HG03469 (cell line): Measurements from ENCODE around the gene PRRT4.

Source experiments
- ATAC-seq: cut with Tn5 transposase; IDR thresholded peaks from one replicate; pipeline ENCODE4 v1.9.1; 2021; ENCODE audit warnings: mild to moderate bottlenecking, moderate library complexity, moderate number of reproducible peaks; ENCODE audit not compliant: unreplicated experiment

Gene PRRT4

DNA sequence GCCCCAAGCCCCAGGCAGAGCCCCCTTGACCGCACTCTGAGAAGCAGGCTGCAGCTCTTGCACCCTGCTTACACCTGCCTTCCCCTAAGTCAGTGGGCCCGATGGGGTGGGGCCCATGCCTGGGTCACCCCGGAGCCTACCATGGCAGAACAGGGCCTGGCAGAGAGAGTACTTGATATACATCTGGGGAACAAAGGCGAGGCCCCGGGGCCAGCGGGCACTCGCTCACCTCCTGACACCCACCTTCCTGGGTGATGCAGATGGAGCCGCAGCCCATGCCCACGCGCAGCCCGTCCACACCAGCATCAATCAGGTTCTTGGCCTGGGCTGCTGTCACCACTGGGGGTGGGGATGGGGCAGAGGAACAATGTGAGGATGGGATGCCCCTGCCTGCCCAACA lies 34.9 kb upstream of the PRRT4 start:
- ATAC-seq, result no peak

DNA sequence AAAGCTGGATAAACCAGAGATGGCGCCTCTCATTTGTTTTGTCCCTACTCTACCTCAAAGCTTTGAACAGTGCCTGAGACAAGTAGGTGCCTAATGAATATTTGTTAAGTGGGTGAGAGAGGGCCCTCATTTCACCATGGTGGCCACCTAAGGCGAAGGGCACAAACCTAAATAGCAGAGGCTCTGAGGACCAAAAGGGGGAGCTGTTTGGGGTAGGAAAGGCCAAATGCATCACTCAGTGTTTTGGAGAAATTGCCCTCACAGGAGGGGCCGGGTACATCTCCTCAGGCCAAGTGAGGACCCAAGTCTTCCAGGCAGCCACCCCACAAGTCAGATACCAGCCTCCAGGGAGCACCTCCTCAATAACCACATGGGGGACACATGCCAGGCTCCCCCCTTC lies 34.3 kb upstream of the PRRT4 start:
- ATAC-seq, result no peak

DNA sequence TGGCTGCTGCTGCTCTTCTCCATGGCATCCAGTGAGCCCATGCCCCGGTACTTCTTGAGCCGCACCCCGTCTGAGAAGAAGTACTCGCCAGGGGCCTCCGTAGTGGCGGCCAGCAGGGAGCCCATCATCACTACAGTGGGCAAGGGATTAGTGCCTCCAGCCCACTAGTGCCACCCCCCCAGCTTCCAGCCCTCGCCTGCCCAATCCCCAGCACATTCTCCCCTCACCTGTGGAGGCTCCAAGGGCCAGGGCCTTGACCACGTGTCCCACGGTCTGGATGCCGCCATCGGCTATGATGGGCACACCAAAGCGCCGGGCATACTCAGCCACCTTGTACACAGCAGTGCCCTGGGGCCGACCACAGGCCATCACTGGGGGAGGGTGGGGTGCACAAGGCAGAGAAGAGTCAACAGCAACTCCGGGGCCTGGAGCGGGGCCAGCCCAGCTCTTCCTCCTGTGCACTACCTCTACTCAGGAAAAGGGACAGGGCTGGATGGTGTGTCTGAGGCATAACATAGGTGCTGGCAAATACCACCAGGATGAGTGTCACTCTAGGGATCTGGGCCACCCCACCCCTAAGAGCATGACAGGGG lies 33.5 kb upstream of the PRRT4 start:
- ATAC-seq, result no peak

DNA sequence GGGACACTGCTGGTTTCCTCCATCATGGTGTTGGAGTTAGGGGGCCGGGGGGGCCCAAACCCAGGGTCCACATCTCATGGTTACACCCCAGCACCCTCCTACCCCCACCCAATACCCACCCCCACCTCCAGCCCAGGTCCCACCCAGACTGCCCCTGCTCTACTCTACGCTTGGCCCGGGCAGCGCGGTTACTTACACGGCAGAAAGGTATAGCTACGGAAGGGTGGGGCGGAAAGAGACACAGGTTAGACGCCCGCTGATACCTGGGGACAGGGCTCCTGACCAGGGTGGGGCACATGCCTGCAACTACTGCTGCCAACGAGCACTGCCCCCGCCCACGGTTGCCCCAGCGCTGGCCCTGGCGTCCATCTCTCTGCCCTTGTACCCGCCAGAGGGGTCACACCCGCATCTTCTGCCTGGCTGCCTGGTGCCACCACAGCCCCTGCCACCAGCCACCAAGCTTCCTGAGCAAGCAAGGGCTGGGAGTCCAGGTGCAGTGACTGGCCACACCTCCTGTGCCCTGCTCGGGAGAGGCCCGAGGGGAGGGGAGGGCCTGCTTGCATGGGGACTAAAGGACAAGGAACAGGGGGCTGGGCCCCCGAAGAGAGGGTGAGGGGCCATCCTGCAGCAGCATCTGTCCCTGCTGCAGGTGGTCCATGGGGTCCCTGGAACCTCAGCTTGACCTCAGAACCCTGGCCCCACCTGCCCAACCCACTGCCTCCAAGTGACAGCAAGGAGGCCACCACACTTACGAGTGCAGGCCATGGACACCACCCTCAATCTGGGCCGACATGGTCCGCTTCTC lies 32.2 kb upstream of the PRRT4 start:
- ATAC-seq, result no peak

DNA sequence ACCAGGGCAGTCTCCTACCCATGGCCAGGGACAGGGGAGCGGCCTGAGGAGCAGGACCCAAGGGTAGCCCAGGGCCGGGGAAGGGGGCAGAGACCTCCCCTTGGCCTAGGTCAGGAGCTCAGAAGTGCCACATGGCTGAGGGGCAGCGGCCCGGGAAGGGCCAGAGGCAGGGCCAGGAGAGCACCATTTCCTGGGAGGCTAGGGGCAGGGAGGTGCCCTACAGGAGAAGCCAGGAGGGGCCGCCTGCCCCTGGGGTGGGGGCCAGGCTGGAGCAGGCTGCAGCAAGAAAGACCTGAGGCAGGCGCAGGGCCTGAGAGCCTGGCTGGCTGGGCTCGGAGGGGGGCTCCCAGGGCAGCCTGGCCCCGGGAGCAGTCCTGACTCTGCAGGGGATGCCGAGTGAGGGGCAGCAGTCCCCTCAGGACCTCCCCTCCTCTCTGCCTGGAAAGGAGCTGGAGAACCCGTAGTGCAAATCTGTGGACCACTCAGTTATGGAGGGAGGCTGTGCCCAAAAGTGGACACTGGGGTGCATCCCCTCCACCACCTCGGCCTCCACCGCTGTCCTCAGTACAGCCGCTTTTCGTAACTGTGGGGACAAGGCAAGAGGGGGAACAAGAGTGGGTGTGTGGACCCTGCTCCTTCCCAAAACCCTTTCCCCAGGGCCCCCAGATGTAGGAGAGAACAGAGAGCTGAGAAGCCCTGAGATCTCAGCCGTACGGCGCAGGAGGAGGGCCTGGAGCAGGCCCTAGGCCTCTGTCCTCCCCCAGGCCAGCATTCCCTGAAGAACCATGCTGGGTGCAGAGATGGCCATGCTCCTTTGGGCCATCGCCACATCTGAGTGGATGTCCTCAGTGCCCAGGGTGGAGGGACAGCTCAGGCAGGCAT lies 31.2 kb upstream of the PRRT4 start:
- no peak for ATAC-seq

DNA sequence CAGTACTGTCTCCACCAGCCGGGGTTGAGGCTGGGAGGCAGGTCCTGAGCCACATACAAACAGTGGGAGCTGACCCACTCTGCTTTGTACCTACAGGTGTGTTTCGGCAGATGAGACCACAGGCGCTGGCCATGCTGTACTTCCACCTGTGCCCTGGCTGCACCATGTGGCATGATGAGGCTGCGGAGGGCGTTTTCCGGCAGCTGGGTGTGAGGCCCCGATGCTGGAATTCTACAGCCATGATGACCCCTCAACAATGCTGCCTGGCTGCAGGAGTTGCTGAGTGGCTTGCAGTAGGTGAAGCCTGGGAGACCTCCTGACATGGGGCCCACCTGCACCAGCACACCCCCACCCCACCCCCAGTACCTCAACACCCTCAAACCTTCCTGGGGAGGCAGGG lies 30.3 kb upstream of the PRRT4 start:
- no peak for ATAC-seq

DNA sequence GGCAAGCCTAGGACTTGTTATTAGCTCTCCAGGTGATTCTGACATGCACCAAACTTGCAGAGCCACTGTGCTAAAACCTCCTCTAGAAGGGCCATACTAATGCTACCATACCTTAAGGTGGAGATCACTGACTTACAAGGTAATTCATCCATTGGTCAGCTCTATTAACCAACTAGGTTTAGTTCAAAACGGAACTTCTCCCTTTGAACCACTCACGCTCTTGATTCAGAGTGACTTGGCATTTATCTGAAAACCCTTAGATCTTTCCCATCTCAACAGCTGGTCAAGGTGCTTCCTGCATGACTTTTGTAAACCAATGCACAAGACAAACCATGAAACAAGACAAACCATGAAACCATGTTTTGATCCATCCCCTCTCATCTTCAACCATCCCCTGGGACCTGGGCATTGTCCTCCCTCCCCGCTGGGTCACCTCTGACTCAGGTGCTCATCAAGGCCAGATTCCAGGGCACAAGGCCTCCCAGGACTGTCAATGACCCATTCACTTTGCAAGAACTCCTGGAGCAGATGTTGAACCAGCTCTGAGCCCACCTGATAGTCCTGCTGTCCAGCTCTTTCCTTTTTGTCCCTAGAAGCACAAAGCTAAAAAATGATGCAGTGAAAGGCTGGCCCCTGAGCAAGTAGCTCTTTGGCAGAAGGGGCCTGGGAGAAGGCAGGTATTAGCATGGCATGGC lies 29.5 kb upstream of the PRRT4 start:
- ATAC-seq, result no peak

DNA sequence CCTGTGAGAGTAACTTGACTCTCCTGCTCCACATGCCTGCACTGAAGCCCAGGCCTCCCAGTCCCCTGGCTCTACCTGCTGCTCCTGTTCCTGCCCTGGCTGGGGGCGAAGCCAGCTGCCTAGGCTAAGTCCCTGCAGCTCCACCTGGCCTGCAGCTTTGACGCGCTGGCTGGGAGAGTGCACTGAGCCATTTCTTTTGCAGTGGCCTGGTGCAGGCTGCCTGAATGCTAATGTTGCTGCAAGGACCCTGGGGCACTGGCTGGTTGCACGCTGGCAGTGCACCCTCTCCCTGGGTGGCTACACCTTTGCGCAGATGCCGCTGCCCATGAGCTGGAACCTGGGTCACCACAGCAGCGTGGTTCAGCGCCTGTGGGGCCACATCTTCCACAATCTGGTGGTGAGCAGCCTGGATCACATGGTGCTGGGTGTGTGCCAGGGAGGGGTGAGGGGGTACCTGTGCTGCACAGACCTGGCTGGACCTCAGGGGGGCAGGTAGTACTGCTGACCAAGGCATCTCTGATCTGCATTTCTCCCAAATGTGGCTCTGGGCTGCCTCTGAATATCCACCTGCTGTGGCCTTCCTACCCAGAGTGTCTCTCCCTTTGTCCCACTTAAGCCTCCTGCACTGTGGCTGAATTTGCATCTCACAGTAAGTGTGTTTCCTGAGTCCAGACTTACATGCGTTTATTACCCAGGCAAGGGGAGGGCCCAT lies 28.3 kb upstream of the PRRT4 start:
- no peak for ATAC-seq

DNA sequence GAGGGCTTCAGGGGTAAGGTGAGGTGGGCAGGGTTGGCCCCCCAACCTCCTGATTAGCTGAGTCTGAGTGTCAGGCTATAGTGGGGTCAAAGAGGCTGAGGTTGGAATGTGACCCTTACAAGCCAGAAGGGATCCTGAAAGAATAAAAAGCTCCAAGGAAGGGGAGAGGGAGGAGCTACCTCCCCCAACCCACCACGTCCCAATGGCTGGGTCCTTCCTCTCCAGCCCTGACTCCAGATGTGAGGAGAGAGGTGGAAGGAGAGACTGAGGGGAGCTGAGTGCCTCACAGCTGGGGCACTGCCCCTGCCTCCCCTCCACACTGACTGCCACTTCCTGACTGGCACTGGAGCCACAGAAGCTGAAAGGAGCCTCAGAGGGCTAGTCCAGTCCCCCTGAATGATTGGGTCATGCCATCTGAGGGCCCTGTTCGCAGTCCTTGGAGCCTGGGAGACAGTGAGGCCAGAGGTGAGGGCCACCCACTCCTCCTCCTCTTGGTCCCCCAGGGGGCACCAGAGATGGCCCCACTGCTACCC lies 27.7 kb upstream of the PRRT4 start:
- no peak for ATAC-seq

DNA sequence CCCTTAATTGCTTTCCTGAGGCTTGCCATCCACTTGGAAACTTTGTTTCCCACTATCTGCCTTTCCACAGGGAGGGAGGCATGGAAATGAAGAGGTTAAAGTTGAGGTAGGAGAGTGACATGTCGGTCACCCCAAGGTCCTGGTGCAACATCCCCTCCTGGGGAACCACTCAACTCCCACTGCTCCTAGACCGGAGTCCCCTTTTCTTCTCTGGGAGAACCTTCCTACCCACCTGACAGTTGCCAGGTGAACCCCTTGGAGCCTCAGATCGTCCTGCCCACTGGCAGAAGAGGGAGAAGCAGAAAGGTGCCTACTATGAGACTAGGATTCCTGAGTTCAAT lies 26.6 kb upstream of the PRRT4 start:
- ATAC-seq, result no peak

DNA sequence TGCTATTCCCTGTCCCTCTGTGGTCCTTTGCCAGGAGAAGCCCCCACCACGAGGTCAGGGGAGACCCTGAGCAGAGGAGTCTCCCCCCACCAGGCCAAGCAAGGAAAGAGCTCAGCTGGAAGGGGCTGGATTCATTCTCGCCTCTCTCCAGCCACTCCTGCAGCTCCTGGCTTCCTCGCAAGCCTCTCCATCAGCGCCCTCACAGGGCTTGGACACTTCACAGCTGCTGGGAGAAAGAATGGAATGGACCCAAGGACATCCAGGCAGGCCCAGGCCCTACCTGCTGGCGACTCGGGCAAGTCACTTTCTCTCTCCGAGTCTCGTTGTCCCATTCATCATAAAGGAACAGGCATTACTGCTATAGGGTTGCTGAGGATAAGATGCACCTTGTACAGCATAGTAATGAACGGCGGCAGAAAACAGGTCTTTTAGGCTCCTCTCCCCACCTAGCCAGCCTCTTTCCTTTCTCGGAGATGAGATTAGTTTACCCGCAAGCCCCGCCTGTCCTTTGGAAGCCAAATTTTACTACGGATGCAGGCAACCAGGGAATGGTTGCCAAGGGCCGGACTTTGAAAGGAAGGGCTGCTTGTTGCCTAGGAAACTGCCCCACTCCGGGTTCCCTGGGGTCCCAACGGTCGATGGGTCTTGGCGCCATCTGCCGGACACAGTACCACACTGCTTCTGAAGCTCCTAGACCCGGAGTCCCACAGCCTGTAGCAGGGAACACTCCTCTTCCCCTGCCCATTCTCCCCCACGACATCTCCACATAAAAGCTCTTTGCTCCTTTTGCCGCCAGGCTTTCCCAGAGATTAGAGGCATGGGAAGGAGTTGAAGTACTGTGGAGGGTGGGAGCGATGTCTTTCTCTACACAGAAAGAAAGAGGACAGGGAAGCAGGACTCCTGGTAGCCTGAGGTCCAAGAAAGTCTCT lies 26.0 kb upstream of the PRRT4 start:
- peak; percentile 55 for ATAC-seq

DNA sequence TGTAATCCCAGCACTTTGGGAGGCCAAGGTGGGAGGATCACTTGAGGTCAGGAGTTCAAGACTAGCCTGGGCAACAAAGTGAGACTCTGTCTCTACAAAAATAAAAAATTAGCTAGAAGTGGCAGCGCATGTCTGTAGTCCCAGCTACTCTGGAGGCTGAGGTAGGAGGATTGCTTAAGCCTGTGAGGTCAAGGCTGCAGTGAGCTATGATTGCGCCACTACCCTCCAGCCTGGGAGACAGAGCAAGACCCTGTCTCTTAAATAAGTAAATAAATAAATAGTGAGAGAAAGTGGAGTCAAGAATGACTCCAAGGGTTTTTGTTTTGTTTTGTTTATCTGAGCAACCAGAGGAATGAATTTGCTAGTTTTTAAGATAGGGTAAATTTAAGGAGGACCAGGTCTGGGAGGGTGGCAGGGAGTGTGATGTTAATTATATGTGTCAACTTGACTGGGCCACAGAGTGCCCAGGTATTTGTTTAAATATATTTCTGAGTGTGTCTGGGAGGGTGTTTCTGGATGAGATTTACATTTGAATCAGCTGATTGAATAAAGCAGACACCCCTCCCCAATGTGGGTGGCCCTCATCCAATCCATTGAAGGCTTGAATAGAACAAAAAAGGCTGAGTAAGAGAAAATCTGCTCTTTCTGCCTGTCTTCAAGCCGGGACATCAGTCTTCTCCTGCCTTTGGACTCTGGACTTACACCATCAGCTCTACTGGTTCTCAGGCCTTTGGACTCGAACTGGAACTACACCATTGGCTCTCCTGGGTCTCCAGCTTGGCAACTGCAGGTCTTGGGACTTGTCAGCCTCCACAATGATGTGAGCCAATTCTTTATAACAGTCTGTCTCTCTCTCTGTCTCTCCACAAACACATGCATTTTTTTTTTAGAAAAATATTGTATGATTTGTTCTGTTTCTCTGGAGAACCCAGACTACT lies 24.8 kb upstream of the PRRT4 start:
- ATAC-seq, result no peak

DNA sequence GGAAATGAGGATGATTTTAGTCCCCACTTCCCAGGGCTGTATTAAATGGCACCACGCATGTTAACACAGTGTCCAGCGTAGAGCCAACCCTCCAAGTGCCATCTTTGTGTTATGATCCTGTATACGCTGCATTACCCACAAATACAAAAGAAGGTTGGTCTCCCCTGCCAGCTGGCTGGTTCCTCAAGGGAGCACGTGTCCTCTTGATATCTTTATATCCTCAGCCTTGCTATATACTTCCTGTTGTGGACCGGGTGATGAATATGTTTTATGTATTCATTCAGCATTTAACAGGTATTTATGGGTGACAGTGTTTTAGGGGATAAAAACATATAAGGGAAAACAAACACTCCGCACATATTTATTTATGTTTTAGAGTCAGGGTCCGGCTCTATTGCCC lies 23.2 kb upstream of the PRRT4 start:
- ATAC-seq, result no peak

DNA sequence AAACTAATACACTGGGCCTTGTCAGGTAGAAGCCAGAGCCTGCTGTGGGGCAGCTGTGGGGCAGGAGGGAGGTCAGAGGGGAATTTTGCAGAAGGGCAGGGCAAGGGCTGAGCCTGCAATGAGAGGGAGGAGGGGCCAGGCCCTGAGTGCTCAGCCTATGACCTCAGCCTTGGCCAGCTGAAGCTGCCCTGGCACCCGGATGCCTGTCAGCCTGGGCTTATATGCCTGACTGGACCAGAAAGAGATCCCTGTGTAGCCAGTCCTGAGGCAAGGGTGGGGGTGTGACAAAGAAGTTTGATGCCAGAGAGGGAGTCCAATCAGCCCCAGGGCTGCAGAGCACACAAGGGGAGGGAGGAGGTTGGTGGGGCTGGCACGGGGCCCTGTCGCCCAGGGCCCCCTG lies 22.3 kb upstream of the PRRT4 start:
- no peak for ATAC-seq

DNA sequence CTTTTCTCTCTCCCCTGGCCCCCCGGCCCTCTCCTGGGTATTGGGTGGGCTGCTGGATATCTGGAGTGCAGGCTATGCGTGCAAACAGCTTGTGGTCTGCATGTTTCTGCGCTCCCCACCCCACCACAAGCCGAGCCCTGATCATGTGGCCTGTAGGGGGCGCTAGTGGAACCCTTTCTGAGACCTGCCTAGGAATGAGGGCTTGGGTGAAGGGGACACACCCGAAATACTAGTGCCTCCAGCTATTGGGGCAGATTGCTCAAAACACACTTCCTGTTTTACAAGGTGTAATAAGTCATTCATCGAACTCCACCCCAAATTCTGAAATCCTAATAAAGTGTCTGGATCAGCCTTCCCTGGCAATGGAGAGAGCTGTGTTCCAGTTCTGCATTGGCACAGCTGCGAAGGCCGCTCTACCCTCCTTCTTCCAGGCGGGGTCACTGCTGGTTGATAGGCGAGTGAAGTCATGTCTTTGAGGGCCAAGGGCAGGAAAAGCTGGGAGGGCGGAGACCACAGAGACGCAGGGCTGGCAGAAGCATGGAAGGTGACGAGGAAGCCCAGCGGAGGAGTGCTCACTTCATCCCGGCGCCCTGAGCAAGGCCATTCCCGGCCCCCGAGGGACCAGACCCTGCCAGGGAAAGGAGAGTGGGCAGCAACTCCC lies 19.8 kb upstream of the PRRT4 start:
- no peak for ATAC-seq

DNA sequence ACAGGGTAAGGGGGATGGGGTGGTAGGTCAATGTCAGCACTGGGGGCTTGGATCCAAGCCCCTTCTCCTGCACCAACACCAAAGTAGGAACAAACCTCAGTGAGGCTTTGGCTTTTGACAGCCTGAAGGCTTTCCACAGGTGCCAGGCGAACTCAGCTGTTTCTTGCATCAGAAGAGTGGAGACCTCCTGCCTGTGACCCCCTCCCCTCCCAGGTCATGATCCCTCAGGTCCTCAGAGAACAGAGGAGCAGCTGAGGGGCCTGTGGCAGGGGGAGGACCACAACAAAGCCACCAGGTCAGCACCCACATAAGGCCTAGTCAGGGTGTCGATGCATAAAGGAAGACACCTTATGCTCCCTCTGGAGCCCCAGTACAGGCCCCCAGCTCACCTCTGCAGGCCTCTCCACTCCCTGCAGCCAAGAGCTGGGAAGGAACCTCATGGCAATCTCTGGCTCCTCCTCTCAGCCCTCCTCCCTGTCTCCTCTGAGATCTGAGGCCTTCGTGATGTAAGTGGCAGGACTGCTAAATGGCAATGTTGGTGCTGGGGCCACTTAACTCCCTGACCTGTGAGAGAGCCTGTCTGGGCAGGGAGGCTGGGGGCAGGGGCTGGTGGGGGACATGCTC lies 19.1 kb upstream of the PRRT4 start:
- ATAC-seq, result no peak

DNA sequence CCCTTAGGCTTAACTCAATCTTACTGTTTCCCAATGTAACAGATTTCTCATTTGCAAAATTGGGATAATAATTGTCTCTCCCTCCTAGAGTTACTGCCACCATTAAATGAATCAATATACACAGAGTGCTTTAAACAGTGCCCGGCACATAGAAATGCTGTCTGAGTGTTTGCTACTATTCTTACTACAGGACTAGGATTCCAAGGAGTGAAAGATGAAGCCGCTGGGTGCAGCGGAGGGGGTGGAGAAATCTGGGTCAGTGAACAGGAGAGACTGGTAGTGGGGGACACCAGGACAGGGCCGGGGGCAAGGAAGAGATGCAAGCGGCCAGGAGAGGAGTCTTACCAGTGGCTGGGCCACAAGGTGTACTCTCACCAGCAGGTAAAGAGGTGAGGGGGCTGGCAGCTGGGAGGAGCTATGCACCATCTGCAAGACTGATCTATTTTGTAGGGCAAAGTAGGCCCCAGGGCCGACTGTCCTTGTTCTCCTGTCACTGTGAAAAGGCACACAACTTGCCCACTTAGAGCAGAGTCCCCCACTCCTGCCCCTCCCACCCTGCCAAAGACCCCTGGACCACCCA lies 18.5 kb upstream of the PRRT4 start:
- ATAC-seq, result no peak
